HepG2 (cell line): ENCODE results near the gene MIR17HG. TPM values are rescaled to one million over a fixed set of nuclear protein-coding genes. Genes with fewer than 3 reads are reported as not detected.

Experiments used
- ATAC-seq: fragments of 200-7000 bp; cut with Tn5 transposase; 3 replicates; pipeline ENCODE4 v1.9.1; 2020; ENCODE audit warnings: mild to moderate bottlenecking, moderate library complexity
- BruUV-seq: library from RNA; stranded (reverse); fragments of 400-500 nt; replicated peaks from 2 replicates; lab custom pipeline; 2021; lab: Mats Ljungman, UMichigan
- CTCF ChIA-PET: fragments of 300-600 bp; formaldehyde crosslinking; extraction: SDS; loops from one replicate; lab custom pipeline; 2021; ENCODE audit warnings: low total read pairs, inconsistent platforms, low intra/inter-chr PET ratio; lab: Yijun Ruan, JAX
- POLR2A ChIA-PET: fragments of 350-600 bp; sonication (Branson Sonifier 250); formaldehyde crosslinking; loops from one replicate; lab custom pipeline; 2020; ENCODE audit warnings: antibody characterized with exemption, inconsistent platforms; lab: Yijun Ruan, JAX
- DNase-seq: peaks from one replicate; pipeline ENCODE4 v3.0.0-alpha.2; 2015; ENCODE audit warnings: low spot score
- FAIRE-seq: peaks from 3 replicates; lab custom pipeline; 2011; peaks lifted over from hg19 to GRCh38; lab: Jason Lieb, UNC
- H2AFZ ChIP-seq: one replicate; pipeline ENCODE4 v1.6.1; 2011; ENCODE audit warnings: low read length, inconsistent platforms
- H3K27ac ChIP-seq: fragments of 300-600 bp; 3 replicates; pipeline ENCODE4 v1.8.0; 2011; ENCODE audit warnings: mixed run types, mild to moderate bottlenecking, mixed read lengths, low read length, inconsistent platforms; ENCODE audit not compliant: insufficient read depth; ENCODE audit errors: extremely low read length
- H3K27me3 ChIP-seq, 2 experiments: fragments of 200-600 bp in 1 of 2; 2 replicates in 1 of 2; 3 replicates in 1 of 2; pipeline versions ENCODE4 v1.6.0 to v1.8.0; 2011; ENCODE audit warnings: low read length in 2 of 2, mild to moderate bottlenecking in 2 of 2, moderate library complexity in 2 of 2, inconsistent platforms in 1 of 2; ENCODE audit not compliant: insufficient read depth in 2 of 2, control insufficient read depth in 1 of 2
- H3K36me3 ChIP-seq, 2 experiments: fragments of 200-600 bp in 1 of 2; replicated peaks in 1 of 2; 2 replicates in 1 of 2; 3 replicates in 1 of 2; pipeline versions ENCODE4 v1.5.1 to v1.8.0; 2011; ENCODE audit warnings: low read length in 2 of 2, inconsistent platforms in 1 of 2; ENCODE audit not compliant: insufficient read depth in 2 of 2, control insufficient read depth in 1 of 2
- H3K4me1 ChIP-seq: 2 replicates; pipeline ENCODE4 v1.5.1; 2012; ENCODE audit warnings: low read length, inconsistent platforms; ENCODE audit not compliant: insufficient read depth
- H3K4me2 ChIP-seq: 2 replicates; pipeline ENCODE4 v1.6.0; 2011; ENCODE audit warnings: low read depth, low read length, inconsistent platforms
- H3K4me3 ChIP-seq, 3 experiments: fragments of 200-600 bp in 1 of 3; sonication (generic), shearing (Covaris generic) in 1 of 3; replicated peaks in 1 of 3; 2 replicates each; pipeline ENCODE4 v1.5.1; 2011 to 2016; ENCODE audit warnings: low read length in 3 of 3, inconsistent platforms in 2 of 3, low read depth in 2 of 3, mild to moderate bottlenecking in 2 of 3, control low read depth in 1 of 3, mixed read lengths in 1 of 3; ENCODE audit not compliant: insufficient read depth in 1 of 3
- H3K79me2 ChIP-seq: one replicate; pipeline ENCODE4 v1.6.1; 2011; ENCODE audit warnings: low read length, inconsistent platforms; ENCODE audit not compliant: insufficient read depth
- H3K9ac ChIP-seq: 2 replicates; pipeline ENCODE4 v1.6.0; 2011; ENCODE audit warnings: mild to moderate bottlenecking, low read depth, low read length, inconsistent platforms; ENCODE audit not compliant: insufficient read depth
- H3K9me3 ChIP-seq: 2 replicates; pipeline ENCODE4 v1.5.1; 2012; ENCODE audit warnings: mild to moderate bottlenecking, low read length
- H4K20me1 ChIP-seq: 2 replicates; pipeline ENCODE4 v1.6.0; 2011; ENCODE audit warnings: inconsistent platforms, mild to moderate bottlenecking, low read length, moderate library complexity; ENCODE audit not compliant: insufficient read depth
- ATAD3A ChIP-seq: sonication (generic); formaldehyde crosslinking; IDR thresholded peaks from 2 replicates; pipeline ENCODE4 v1.4.0; 2020; ENCODE audit warnings: missing genetic modification reagents
- CENPX ChIP-seq: sonication (generic); formaldehyde crosslinking; IDR thresholded peaks from 2 replicates; pipeline ENCODE4 v1.9.0; 2021; ENCODE audit warnings: mild to moderate bottlenecking, missing genetic modification reagents, moderate library complexity
- IRF1 ChIP-seq: sonication (generic); formaldehyde crosslinking; IDR thresholded peaks from 2 replicates; pipeline ENCODE4 v1.4.0; 2020; ENCODE audit warnings: low read depth, mild to moderate bottlenecking, missing genetic modification reagents
- MYC ChIP-seq: sonication (generic); formaldehyde crosslinking; IDR thresholded peaks from 2 replicates; pipeline ENCODE4 v1.9.0; 2021; ENCODE audit warnings: missing genetic modification reagents, borderline replicate concordance
- ONECUT2 ChIP-seq: sonication (generic); formaldehyde crosslinking; IDR thresholded peaks from 2 replicates; pipeline ENCODE4 v1.4.0; 2020; ENCODE audit warnings: missing genetic modification reagents
- PCBP2 ChIP-seq: fragments of 200-400 bp; formaldehyde crosslinking; optimal IDR thresholded peaks from 2 replicates; pipeline ENCODE3; 2018; ENCODE audit warnings: low read length, low read depth; ENCODE audit not compliant: poor library complexity, severe bottlenecking
- STAT5B ChIP-seq: sonication (generic); formaldehyde crosslinking; IDR thresholded peaks from 2 replicates; pipeline ENCODE4 v1.4.0; 2020; ENCODE audit warnings: missing genetic modification reagents
- TBX2 ChIP-seq: sonication (generic); formaldehyde crosslinking; IDR thresholded peaks from 2 replicates; pipeline ENCODE4 v1.5.0; 2020; ENCODE audit warnings: missing genetic modification reagents, mild to moderate bottlenecking, borderline replicate concordance
- ZNF841 ChIP-seq: sonication (generic); formaldehyde crosslinking; IDR thresholded peaks from 2 replicates; pipeline ENCODE4 v1.8.1; 2023; ENCODE audit warnings: missing genetic modification reagents, borderline replicate concordance
- WGBS: methylation state at CpG from one replicate; pipeline ENCODE4 v1.1.6; 2017; ENCODE audit warnings: low lambda C conversion rate; 5-methylcytosine and 5-hydroxymethylcytosine counted together
- in situ Hi-C: cut with HindIII; loops from 2 replicates; pipeline ENCODE4 v1.10.0; 2017; ENCODE audit warnings: low pct_unique_long_range_greater_than_20kb; ENCODE audit not compliant: extremely low pct_ligation_motif_present
- intact Hi-C: fragments of 100-400 bp; cut with micrococcal nuclease; formaldehyde crosslinking; loops from one replicate; pipeline ENCODE4 v1.10.0; 2022; ENCODE audit not compliant: unreplicated experiment
- polyA plus RNA-seq, 8 experiments: library from polyadenylated mRNA; depleted of rRNA in 3 of 8; stranded (reverse) in 7 of 8; unstranded in 1 of 8; fragments of >200 nt; fragmentation: Illumina TruSeq in 4 of 8; extraction: Trizol in 4 of 8; gene quantifications; 2 replicates each; pipeline versions ENCODE4 v1.2.1 to v1.2.3, GENCODE V29; 2011 to 2016; ENCODE audit warnings: low read depth in 4 of 8, missing spikeins in 1 of 8, mixed read lengths in 1 of 8; ENCODE audit not compliant: insufficient read depth in 1 of 8
- total RNA-seq, 5 experiments: library from RNA; depleted of rRNA; stranded (reverse); fragments of >200 nt; fragmentation: Illumina TruSeq; extraction: Trizol; gene quantifications; 2 replicates each; pipeline ENCODE4 v1.2.3, GENCODE V29; 2016; ENCODE audit warnings: low read depth in 1 of 5
- TF ChIP-seq, protein P1 (sequence below): sonication (generic); formaldehyde crosslinking; IDR thresholded peaks from 2 replicates; pipeline ENCODE4 v1.4.0; 2020; ENCODE audit warnings: missing genetic modification reagents, mild to moderate bottlenecking, borderline replicate concordance

The MIR17HG gene
- total and polyA plus RNA-seq, 2 of the 13 experiments (the other 11 are each of a cell fraction or from before 2014, with no cell fraction given) = 2.5 to 12.3 TPM

DNA sequence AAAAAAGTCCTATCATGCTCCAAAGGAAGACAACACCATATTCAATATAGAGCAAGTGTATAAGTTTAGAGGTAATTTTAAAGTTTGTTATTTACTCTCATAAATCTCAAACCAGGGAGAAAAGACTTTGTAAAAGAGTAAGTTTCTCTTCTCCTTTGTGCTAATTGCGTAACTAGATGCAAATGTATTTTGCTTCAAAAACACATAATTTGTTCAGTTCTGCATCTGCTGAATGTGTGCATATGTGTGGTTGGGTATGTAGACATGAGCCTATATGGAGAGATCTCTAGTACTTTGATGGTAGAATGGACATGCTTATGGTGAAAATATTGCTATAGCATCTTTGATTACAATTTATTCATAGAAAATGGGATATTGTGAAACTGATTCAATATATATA lies 17.8 kb upstream of the MIR17HG start (continued):
- TF ChIP-seq CENPX (CRISPR knock-in tag) (no peak), ATAD3A (CRISPR knock-in tag) (no peak)

GRCh38 chr13:91331047-91331915 lies 16.2 kb upstream of the MIR17HG start:
- Histone ChIP-seq H3K27me3 (no peaks in the 10 kb centered on the region), H3K4me2 (no peak overlapping the region), H3K4me1 (no peaks in the 10 kb centered on the region), H4K20me1 (no peaks in the 10 kb centered on the region), H2AFZ (no peak overlapping the region), H3K9ac (no peak overlapping the region), H3K79me2 (no peaks in the 10 kb centered on the region), H3K36me3 (no peaks in the 10 kb centered on the region), H3K4me3 (no peak overlapping the region), H3K27ac (no peak overlapping the region), H3K9me3 (no peaks in the 10 kb centered on the region)
- TF ChIP-seq ONECUT2 (no peak), MYC (CRISPR knock-in tag) (no peak), STAT5B (no peak), IRF1 (no peak), PCBP2 (no peak), ZNF841 (no peak), TBX2 (no peak)
- TF ChIP-seq, protein P1, sequence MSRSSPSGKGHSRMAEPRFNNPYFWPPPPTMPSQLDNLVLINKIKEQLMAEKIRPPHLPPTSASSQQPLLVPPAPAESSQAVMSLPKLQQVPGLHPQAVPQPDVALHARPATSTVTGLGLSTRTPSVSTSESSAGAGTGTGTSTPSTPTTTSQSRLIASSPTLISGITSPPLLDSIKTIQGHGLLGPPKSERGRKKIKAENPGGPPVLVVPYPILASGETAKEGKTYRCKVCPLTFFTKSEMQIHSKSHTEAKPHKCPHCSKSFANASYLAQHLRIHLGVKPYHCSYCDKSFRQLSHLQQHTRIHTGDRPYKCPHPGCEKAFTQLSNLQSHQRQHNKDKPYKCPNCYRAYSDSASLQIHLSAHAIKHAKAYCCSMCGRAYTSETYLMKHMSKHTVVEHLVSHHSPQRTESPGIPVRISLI (CRISPR knock-in tag) = no peak
- 14% methylated on average over 4 of the region's 4 CpGs for WGBS
- intact Hi-C loops = no loop called here
- no TSS peak for BruUV-seq
- FAIRE-seq (no peak), DNase-seq (no peak), ATAC-seq (no peak)
- in situ Hi-C loops = no loop called here
- ChIA-PET CTCF (no interaction called here), POLR2A (no interaction called here)
